HCT116 (cell line): ENCODE data around the gene ITGA11.

ENCODE experiments used
- CTCF ChIP-seq, 3 experiments: fragments of 200-600 bp in 1 of 3; sonication (generic) in 1 of 3; IDR thresholded peaks in 2 of 3; conservative IDR thresholded peaks in 1 of 3; 2 replicates each; pipeline ENCODE4 v1.5.1; 2012 to 2017; ENCODE audit warnings: low read depth in 2 of 3, low read length in 2 of 3, antibody characterized with exemption in 1 of 3, borderline replicate concordance in 1 of 3, control low read depth in 1 of 3, mild to moderate bottlenecking in 1 of 3, mixed read lengths in 1 of 3, mixed run types in 1 of 3, moderate library complexity in 1 of 3; ENCODE audit not compliant: insufficient read depth in 1 of 3
- EZH2 ChIP-seq: fragments of 200-600 bp; sonication (generic); IDR thresholded peaks from 2 replicates; pipeline ENCODE4 v1.6.1; 2017; ENCODE audit warnings: antibody characterized with exemption, mixed run types
- JUND ChIP-seq: IDR thresholded peaks from 2 replicates; pipeline ENCODE4 v1.6.1; 2012
- MAX ChIP-seq: IDR thresholded peaks from 2 replicates; pipeline ENCODE4 v1.6.1; 2012
- POLR2A ChIP-seq: IDR thresholded peaks from 2 replicates; pipeline ENCODE4 v1.7.0; 2011; ENCODE audit warnings: borderline replicate concordance; ENCODE audit not compliant: insufficient read depth, insufficient read length; ENCODE audit errors: extremely low read depth
- RAD21 ChIP-seq: IDR thresholded peaks from 2 replicates; pipeline ENCODE4 v1.6.1; 2012; ENCODE audit warnings: low read depth, mild to moderate bottlenecking
- REST ChIP-seq: IDR thresholded peaks from 2 replicates; pipeline ENCODE4 v1.6.1; 2012; ENCODE audit warnings: low read depth
- YY1 ChIP-seq: IDR thresholded peaks from 2 replicates; pipeline ENCODE4 v1.6.1; 2011; ENCODE audit warnings: low read length, low read depth, moderate library complexity, mild to moderate bottlenecking; ENCODE audit not compliant: insufficient replicate concordance; ENCODE audit errors: extremely low read depth

- TF ChIP-seq CTCF (IDR thresholded peaks at IDR 0.05 in 2 of 3, conservative IDR thresholded peaks at IDR 0.05 in 1 of 3; ENCODE audit: borderline replicate concordance in 1 of 3, insufficient read depth in 1 of 3, low read depth in 2 of 3, low read length in 2 of 3) (no peak), YY1 (no peak), JUND (no peak), EZH2 (no peak), POLR2A (no peak), REST (no peak), RAD21 (no peak), MAX (no peak)
These were observed 63.1 kb downstream of the ITGA11 start for GRCh38 chr15:68368731-68369435.
